ENCODE data around the gene MPPE1. TPM values are rescaled to one million over a fixed set of nuclear protein-coding genes. Genes with fewer than 3 reads are reported as not detected.

Gene MPPE1
- total and polyA plus RNA-seq, 9 of the 15 experiments (the other 6 are each of a cell fraction or from before 2014, with no cell fraction given), result 10.7 to 19.5 (median 13.3) TPM

- TF ChIP-seq NFIX (CRISPR knock-in tag; IDR thresholded peaks at IDR 0.05; ENCODE audit: low read depth) (no peak), ZBTB9 (CRISPR knock-in tag; IDR thresholded peaks at IDR 0.05) (no peak), ZNF449 (CRISPR knock-in tag; IDR thresholded peaks at IDR 0.05) (no peak), SIRT6 (IDR thresholded peaks at IDR 0.05; ENCODE audit: low read depth, low read length) (no peak), CHCHD3 (CRISPR knock-in tag; IDR thresholded peaks at IDR 0.05) (no peak), PTBP1 (IDR thresholded peaks at IDR 0.05; ENCODE audit: low read depth, low read length) (no peak), HDGF (IDR thresholded peaks at IDR 0.05) (no peak), NUFIP1 (IDR thresholded peaks at IDR 0.05; ENCODE audit: partially characterized antibody) (no peak), YY1 (IDR thresholded peaks at IDR 0.05; ENCODE audit: borderline replicate concordance in 1 of 3, control insufficient read depth in 1 of 3, extremely low read depth in 1 of 3, insufficient read depth in 3 of 3, insufficient read length in 1 of 3, insufficient replicate concordance in 2 of 3, low read depth in 1 of 3, low read length in 2 of 3) (no peak), BCL6 (CRISPR knock-in tag; IDR thresholded peaks at IDR 0.05) (no peak), SAFB (IDR thresholded peaks at IDR 0.05; ENCODE audit: borderline replicate concordance, low read depth, low read length) (no peak), NELFE (IDR thresholded peaks at IDR 0.05; ENCODE audit: insufficient read depth, insufficient read length) (no peak), ZBTB5 (IDR thresholded peaks at IDR 0.05) (no peak), ZFP36 (IDR thresholded peaks at IDR 0.05; ENCODE audit: low read depth, low read length, partially characterized antibody) (no peak), DIDO1 (tag; IDR thresholded peaks at IDR 0.05; ENCODE audit: low read depth) (no peak), FOXK2 (conservative IDR thresholded peaks at IDR 0.05 in 1 of 2, IDR thresholded peaks at IDR 0.05 in 1 of 2; ENCODE audit: low read depth in 2 of 2) (peak; percentile 57 to 67), DMBX1 (CRISPR knock-in tag; IDR thresholded peaks at IDR 0.05; ENCODE audit: borderline replicate concordance) (peak; percentile 67; the same call in 1 of the 2 replicates), FOXK1 (CRISPR knock-in tag; IDR thresholded peaks at IDR 0.05; ENCODE audit: borderline replicate concordance) (no peak), MEIS2 (IDR thresholded peaks at IDR 0.05; ENCODE audit: partially characterized antibody) (peak; percentile 70), CREB3 (tag; conservative IDR thresholded peaks at IDR 0.05; ENCODE audit: low read depth) (no peak), PYGO2 (tag; IDR thresholded peaks at IDR 0.05) (no peak), SREBF2 (CRISPR knock-in tag; IDR thresholded peaks at IDR 0.05) (no peak), YBX1 (IDR thresholded peaks at IDR 0.05) (no peak), TEAD2 (tag; IDR thresholded peaks at IDR 0.05) (no peak)
These were observed 43.3 kb upstream of the MPPE1 start (continued) for GRCh38 chr18:11951390-11951851.
